Liver (tissue), 3 donors: Measurements from ENCODE around the gene USP26.

ENCODE experiments used
- ATF3 ChIP-seq: IDR thresholded peaks from 2 replicates; pipeline ENCODE4 v1.6.1; 2016; ENCODE audit warnings: antibody characterized with exemption
- CTCF ChIP-seq: fragments of 150-350 bp; IDR thresholded peaks from 2 replicates; pipeline ENCODE4 v1.5.1; 2017; ENCODE audit warnings: improper control_type of control experiment, low read depth, low read length; ENCODE audit not compliant: missing input control
- FOXA1 ChIP-seq: IDR thresholded peaks from 2 replicates; pipeline ENCODE4 v1.6.1; 2016; ENCODE audit warnings: antibody characterized with exemption
- RAD21 ChIP-seq, 2 donors: IDR thresholded peaks; 2 replicates each; pipeline ENCODE4 v1.6.1; 2016; ENCODE audit warnings: antibody characterized with exemption in 2 of 2, mild to moderate bottlenecking in 2 of 2
- ZBTB33 ChIP-seq: IDR thresholded peaks from 2 replicates; pipeline ENCODE4 v1.6.1; 2016; ENCODE audit warnings: antibody characterized with exemption
- donor health status: healthy.
- donor health status: healthy.

- TF ChIP-seq CTCF (no peak), ZBTB33 (no peak), FOXA1 (no peak), ATF3 (no peak), RAD21 (IDR thresholded peaks at IDR 0.05) (no peak)
Observed at GRCh38 chrX:133083899-133084298, 13.0 kb downstream of the USP26 start.
